ENCODE results near the gene KRTAP5-7. TPM values are rescaled to one million over a fixed set of nuclear protein-coding genes. Genes with fewer than 3 reads are reported as not detected.
"Not testable (repeated sequence)": the region's sequence is repeated elsewhere in the genome, so short reads cannot be mapped to it uniquely, and the experiment has no call there.

The KRTAP5-7 gene
- polyA plus RNA-seq, 1 of the 3 experiments (the other 2 are of a cell fraction), result 0.07 TPM

DNA sequence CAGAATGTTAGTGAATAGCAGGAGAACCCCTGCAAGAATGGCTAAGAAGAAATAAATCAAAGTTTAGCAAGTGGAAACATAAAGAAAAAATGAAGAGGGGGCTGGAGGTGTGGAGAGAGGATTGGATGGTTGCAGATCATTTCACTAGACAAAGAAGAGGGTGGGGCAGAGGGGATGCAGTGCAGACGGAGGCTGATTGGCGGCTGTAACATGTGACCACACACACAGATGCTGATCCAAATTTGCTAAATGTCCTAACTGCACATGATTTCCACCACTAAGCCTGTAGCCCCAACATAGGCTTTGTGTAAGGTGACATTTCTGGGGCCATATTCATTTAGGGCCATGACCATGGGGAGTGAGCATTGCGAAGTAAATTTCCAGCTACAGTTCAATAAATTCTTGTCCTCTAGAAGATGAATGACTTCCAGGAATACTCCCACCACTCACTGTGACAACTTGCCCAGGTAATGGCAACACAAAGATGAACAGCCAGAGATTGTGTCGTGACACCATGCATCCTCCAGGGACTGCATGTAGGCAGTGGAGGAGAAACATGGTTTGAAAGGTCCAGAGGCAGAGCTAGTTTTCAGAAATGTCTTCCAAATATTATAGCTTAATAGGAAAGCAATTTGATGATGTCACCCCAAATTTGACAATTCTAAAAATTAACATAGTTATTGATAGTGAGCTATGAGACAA is 48.8 kb downstream of the KRTAP5-7 start:
- Histone ChIP-seq H3K9ac (no peak overlapping the region), H3K36me3 (replicated peaks in 1 of 2; ENCODE audit: control insufficient read depth in 1 of 2, insufficient read depth in 2 of 2, low read length in 1 of 2) (no peaks in the 10 kb centered on the region), H3K4me2 (no peak overlapping the region), H3K27me3 (ENCODE audit: insufficient read depth) (no peaks in the 10 kb centered on the region), H3K4me3 (ENCODE audit: low read depth in 2 of 2, low read length in 1 of 2) (no peak overlapping the region), H3K9me2 (no peaks in the 10 kb centered on the region), H3K9me3 (no peaks in the 10 kb centered on the region), H3F3A (replicated peaks; ENCODE audit: insufficient read depth) (no peaks in the 10 kb centered on the region), H3K4me1 (ENCODE audit: control insufficient read depth in 1 of 2, insufficient read depth in 2 of 2, low read depth in 1 of 2, low read length in 1 of 2) (peaks cover 0 to 5% of the 10 kb centered on the region in 2 experiments; a peak in 1 of 4 replicates), H3K27ac (ENCODE audit: low read depth in 2 of 2, low read length in 1 of 2) (no peak overlapping the region), H3K79me2 (ENCODE audit: insufficient read depth) (no peaks in the 10 kb centered on the region), H2AFZ (ENCODE audit: low read depth) (no peak overlapping the region), H4K20me1 (ENCODE audit: insufficient read depth) (no peaks in the 10 kb centered on the region)
- ChIA-PET CTCF (interaction anchor here (0.9 to 3.4 kb wide), 2 partner anchors 12 to 47 kb away, joined by 3 to 13 read pairs; no protein-coding TSS in a partner anchor), POLR2A (no interaction called here)
- DNase-seq, result no peak
- no peak for TF ChIP-seq FOSL2 (IDR thresholded peaks at IDR 0.05; ENCODE audit: borderline replicate concordance, low read depth)
- TF ChIP-seq, protein P1, sequence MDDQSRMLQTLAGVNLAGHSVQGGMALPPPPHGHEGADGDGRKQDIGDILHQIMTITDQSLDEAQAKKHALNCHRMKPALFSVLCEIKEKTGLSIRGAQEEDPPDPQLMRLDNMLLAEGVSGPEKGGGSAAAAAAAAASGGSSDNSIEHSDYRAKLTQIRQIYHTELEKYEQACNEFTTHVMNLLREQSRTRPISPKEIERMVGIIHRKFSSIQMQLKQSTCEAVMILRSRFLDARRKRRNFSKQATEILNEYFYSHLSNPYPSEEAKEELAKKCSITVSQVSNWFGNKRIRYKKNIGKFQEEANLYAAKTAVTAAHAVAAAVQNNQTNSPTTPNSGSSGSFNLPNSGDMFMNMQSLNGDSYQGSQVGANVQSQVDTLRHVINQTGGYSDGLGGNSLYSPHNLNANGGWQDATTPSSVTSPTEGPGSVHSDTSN (IDR thresholded peaks at IDR 0.05), result no peak
- no peak for TF ChIP-seq SIN3A (IDR thresholded peaks at IDR 0.05; ENCODE audit: borderline replicate concordance, low read depth, low read length)
- TF ChIP-seq GATA2 (CRISPR knock-in tag; IDR thresholded peaks at IDR 0.05), result no peak
- TF ChIP-seq TEAD4 (IDR thresholded peaks at IDR 0.05; ENCODE audit: borderline replicate concordance, insufficient read depth), result no peak
- TF ChIP-seq TAF1 (IDR thresholded peaks at IDR 0.05; ENCODE audit: borderline replicate concordance, low read depth, low read length), result no peak
- no peak for TF ChIP-seq TCF12 (IDR thresholded peaks at IDR 0.05)
- no peak for TF ChIP-seq FOXJ3 (CRISPR knock-in tag; IDR thresholded peaks at IDR 0.05)
- TF ChIP-seq, protein P2, sequence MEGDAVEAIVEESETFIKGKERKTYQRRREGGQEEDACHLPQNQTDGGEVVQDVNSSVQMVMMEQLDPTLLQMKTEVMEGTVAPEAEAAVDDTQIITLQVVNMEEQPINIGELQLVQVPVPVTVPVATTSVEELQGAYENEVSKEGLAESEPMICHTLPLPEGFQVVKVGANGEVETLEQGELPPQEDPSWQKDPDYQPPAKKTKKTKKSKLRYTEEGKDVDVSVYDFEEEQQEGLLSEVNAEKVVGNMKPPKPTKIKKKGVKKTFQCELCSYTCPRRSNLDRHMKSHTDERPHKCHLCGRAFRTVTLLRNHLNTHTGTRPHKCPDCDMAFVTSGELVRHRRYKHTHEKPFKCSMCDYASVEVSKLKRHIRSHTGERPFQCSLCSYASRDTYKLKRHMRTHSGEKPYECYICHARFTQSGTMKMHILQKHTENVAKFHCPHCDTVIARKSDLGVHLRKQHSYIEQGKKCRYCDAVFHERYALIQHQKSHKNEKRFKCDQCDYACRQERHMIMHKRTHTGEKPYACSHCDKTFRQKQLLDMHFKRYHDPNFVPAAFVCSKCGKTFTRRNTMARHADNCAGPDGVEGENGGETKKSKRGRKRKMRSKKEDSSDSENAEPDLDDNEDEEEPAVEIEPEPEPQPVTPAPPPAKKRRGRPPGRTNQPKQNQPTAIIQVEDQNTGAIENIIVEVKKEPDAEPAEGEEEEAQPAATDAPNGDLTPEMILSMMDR (IDR thresholded peaks at IDR 0.05), result no peak
- 34% methylated on average over 4 of the region's 4 CpGs for WGBS (ENCODE audit: low lambda C conversion rate)

DNA sequence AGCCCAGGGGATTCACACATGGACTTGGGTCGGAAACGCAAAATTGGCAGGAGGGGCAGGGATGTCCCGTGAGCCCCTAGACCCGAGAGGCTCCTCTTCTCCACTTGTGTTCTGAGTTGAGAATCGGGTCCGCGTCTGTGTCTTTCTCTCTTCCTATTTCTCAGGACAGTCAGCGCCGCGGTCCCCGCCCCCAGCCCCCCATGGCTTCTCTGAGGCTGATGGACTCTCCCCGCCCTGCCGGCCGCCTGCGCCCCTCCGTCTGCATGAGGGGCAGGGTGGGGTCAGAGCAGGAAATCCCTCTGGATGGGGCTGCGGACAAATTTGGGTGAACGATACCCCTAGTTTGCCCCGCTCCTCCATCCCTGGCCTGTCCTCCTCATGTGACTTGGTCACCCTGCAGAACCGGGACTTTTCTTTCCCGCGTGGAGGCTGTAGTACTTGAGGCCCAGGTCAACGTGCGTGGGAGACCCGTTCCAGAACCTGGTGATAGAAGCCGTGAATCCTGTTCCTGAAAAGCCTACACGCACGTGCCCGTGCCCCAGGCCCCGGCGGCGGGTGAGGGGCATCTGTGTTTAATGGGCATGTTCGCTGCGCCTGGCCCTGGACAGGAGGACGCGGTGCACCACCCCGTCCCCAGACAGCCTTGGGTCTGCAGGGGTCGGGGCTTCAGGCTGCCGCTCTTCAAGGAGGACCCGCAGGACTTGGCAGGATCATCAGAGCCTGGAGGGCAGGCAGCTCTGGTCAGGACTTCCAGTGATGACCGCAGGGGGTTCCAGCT is 49.8 kb downstream of the KRTAP5-7 start:
- H3K27me3 ChIP-seq (ENCODE audit: insufficient read depth); H3K9ac ChIP-seq; H3K27ac ChIP-seq (ENCODE audit: low read depth in 2 of 2, low read length in 1 of 2); H3K9me2 ChIP-seq; H2AFZ ChIP-seq (ENCODE audit: low read depth); H3K4me3 ChIP-seq (ENCODE audit: low read depth in 2 of 2, low read length in 1 of 2); H4K20me1 ChIP-seq (ENCODE audit: insufficient read depth); POLR2A ChIA-PET; H3F3A ChIP-seq (replicated peaks; ENCODE audit: insufficient read depth); DNase-seq; H3K9me3 ChIP-seq; H3K4me2 ChIP-seq; H3K4me1 ChIP-seq (ENCODE audit: control insufficient read depth in 1 of 2, insufficient read depth in 2 of 2, low read depth in 1 of 2, low read length in 1 of 2); H3K79me2 ChIP-seq (ENCODE audit: insufficient read depth); H3K36me3 ChIP-seq (replicated peaks in 1 of 2; ENCODE audit: control insufficient read depth in 1 of 2, insufficient read depth in 2 of 2, low read length in 1 of 2): not testable (repeated sequence)
- CTCF ChIA-PET, result interaction anchor here (3.4 kb wide), 1 partner anchor 13 kb away, joined by 13 read pairs; no protein-coding TSS in a partner anchor
- WGBS (ENCODE audit: low lambda C conversion rate), result 72% methylated on average over 27 of the region's 41 CpGs

Data from SK-N-SH (cell line).